Activated CD4-positive, alpha-beta T cell treated with anti-CD3 and anti-CD28 coated beads for 48 hours (primary cell): ENCODE measurements around the gene TMSB10.
"Not testable (repeated sequence)": the region's sequence is repeated elsewhere in the genome, so short reads cannot be mapped to it uniquely, and the experiment has no call there.

Experiments used
- DNase-seq: peaks from one replicate; pipeline ENCODE4 v3.0.0-alpha.2; 2020

Gene TMSB10

GRCh38 chr2:84940088-84940470 is 34.6 kb downstream of the TMSB10 start:
- DNase-seq = no peak

- no peak for DNase-seq
Observed at GRCh38 chr2:84940831-84941412, 35.5 kb downstream of the TMSB10 start.

- DNase-seq = no peak
Observed at GRCh38 chr2:84942166-84942565, 36.7 kb downstream of the TMSB10 start.

GRCh38 chr2:84942964-84943421 is 37.5 kb downstream of the TMSB10 start:
- DNase-seq = no peak

GRCh38 chr2:84944295-84944909 is 38.9 kb downstream of the TMSB10 start:
- no peak for DNase-seq

GRCh38 chr2:84945838-84946203 is 40.4 kb downstream of the TMSB10 start:
- DNase-seq = not testable (repeated sequence)

- peak; percentile 87 for DNase-seq
Observed at GRCh38 chr2:84946204-84947009, 41.0 kb downstream of the TMSB10 start.

GRCh38 chr2:84947010-84947593 is 41.6 kb downstream of the TMSB10 start:
- DNase-seq = no peak

- no peak for DNase-seq
Observed at GRCh38 chr2:84953535-84953934, 48.1 kb downstream of the TMSB10 start.

GRCh38 chr2:84954329-84954728 is 48.9 kb downstream of the TMSB10 start:
- no peak for DNase-seq
